HG03280 (cell line): Measurements from ENCODE around the gene BRICD5.

ENCODE experiments used
- ATAC-seq: cut with Tn5 transposase; IDR thresholded peaks from one replicate; pipeline ENCODE4 v1.9.1; 2021; ENCODE audit warnings: mild to moderate bottlenecking, moderate library complexity; ENCODE audit not compliant: unreplicated experiment

The BRICD5 gene

DNA sequence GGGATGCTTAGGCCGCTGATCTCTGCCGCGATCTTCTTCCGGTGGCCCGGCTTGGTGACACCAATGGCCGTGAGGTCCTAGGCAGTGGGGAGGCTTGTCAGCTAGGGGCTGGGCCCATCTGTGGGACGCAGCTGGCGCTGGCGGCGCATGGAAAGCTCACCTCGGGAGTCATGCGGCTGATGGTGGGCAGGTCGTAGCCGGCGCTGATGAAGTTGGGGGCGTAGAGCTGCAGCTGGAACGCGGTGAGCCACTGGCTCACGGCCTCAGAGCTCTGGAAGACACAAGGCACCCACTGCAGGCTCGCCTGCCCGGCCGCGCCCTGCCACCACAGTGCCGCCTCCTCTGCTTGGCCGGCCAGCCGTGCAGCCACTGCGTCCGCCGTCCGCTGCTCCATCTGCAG, 27.0 kb downstream of the BRICD5 start:
- no peak for ATAC-seq

DNA sequence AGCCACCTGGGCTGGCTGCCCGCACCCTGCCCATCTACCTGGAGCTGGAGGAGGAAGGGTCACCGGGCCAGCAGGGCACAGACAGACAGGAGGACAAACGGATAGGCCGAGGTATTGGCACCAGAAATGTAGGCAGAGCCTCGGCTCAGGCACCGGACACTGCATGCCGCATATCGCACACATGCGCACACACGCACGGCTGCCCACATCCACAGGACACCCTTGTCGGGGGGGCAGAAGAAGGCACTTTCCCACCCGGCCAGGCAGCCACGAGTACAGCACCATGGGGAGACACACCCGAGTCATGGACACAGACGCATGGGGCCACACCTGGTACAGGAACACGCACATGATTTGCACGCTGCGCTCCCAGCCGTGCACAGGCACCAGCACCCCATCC, 28.7 kb downstream of the BRICD5 start:
- ATAC-seq: no peak

DNA sequence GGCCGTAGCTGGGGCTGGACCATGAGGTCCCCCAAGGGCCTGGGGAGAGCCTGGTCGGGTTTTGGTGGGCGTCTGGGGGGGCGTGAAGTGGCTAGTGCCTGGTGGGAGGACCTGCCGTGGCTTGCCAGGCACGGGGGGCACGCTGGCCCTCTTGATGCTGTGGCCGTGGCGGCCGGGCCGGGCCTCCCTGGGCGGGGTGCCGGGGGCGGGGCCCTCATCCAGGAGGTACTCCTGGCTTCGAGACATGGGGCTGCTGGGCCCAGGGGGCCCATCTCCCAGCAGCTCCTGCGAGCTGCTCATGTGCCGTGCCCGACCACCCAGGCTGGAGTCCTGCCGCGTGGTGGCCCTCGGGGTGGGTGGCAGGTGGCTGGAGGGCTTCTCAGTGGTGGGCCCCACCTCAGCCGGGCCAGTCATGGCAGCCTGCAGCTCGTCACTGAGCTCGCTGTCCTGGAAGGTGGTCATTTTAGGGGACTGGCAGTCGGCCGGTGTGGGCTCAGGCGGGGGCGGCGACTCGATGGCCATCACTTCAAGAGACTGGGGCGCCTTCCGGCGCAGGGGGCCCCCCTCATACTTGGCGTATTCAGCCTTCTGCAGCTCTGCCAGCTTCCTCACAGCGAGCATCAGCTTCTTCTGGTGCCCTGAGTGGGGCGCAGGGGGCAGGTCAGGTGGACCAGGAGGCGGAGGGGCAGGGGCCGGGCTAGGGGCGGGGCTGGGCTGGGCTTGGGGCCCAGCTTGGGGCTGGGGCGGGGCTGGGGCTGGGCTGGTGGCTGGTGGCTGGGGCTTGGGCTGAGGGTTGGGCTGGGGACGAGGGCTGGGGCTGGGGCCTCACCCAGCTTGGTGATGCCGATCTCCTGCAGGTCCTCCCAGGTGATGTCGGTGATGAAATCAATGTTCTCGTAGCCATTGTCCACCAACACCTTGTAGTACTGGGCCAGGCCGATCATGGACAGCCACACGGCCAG, 29.4 kb downstream of the BRICD5 start:
- ATAC-seq: no peak

DNA sequence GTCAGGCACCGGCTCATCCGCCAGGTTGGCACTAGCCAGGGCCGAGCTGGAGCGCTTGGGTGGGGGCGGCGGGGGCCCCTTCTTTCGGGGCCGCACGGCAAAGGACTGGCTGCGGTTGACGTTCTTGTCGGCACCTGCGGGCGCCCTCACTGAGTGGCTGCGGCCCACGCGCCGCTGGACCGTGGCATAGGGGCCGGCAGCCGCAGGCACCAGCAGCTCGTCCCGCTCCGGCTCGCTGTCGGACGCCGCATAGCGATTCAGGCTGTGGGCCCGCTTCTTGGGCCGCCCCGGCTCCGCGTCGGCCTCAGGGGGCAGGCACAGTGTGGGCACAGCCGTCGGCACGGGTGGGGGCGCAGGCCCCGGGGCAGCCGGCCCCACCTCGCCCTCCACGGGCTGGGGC, 30.2 kb downstream of the BRICD5 start:
- no peak for ATAC-seq

DNA sequence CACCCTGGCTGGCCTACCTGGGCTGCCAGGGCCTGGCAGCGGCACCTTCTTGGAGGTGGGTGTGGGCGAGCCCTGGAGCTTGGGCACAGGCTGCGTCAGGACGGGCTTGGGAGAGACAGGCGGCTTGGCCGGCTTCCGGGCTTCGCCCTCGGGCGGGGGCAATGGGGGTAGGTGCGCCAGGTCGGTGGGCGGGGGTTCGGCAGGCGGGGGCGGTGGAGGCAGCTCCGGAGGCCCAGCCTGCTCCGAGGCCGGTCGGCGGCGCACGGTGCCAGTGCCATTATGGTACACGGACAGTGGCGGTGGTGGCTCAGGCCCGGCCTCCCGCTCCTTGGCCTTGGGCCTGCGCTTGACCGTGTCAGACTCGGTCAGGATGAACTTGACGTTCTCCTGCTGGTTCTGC, 31.1 kb downstream of the BRICD5 start:
- no peak for ATAC-seq

DNA sequence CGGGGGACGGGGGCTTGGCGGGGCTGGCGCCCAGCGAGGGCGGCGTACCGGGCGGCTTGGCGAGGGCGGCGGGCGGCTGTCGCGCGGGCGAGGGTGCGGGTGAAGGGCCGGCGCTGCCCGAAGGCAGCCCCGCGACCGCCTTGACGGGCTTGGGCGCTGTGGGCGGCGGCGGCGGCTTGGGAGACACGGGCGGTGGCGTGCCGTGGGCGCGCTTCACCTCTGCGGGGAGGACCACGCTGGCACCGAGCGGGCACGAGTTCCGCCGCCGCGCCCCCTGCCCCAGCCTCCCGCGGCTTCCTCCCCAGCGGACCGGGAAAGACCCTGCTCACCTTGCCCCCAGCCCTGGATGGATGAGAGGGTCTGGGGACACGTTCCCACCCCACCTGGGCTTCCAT, 31.6 kb downstream of the BRICD5 start:
- ATAC-seq: no peak

DNA sequence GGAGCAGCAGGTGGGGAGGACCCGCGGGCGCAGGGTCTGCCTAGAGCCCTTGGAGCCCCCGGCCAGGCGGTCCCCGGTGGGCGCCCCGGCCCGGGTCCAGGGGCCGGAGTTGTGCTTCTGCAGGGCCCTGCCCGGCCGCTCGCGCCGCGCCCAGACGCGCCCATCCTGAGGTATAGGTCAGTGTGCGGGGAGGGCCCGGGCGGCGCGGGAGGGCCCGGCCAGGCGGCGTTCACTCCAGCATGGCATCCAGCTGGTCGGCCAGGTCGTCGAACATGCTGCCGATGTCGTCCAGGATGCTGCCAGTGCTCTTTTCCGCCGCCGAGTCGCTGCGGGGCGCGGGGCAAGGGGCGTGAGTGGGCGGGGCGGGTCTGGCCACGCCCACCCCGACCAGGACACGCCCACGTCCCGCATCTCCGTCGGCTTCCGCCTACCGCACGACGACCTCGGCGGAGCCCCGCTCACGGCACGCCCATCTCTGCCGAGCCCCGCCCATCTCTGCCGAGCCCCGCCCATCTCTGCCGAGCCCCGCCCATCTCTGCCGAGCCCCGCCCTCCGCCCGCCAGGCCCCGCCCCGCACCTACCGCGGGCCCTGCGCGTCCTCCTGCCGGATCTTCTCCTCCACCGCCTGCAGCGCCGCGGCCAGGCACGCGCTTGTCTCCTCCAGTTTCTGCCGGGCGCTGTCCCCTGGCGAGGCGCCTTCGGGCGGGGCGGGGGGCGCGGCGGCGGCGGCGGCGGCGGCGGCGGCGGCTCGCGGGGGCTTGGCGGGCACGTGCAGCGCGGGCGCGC, 32.1 kb downstream of the BRICD5 start:
- no peak for ATAC-seq

DNA sequence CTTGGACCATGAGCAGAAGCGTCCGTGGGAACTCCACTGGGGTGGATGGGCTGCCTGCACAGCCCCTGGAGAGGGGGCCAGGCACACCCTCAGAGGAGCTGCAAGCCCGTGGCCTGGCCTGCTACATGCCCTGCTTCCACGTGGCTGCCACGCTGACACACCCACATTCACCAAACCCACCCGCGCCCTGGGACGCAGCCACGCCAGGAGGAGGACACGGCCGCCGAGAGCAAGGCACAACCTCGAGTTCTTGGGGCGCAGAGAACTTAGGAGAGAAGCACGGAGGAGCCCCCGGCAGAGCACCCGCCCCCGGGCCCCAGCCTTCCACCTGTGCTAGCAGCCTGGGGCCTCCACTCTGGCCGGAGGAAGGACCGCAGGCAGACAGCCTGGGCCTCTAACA, 33.1 kb downstream of the BRICD5 start:
- no peak for ATAC-seq

DNA sequence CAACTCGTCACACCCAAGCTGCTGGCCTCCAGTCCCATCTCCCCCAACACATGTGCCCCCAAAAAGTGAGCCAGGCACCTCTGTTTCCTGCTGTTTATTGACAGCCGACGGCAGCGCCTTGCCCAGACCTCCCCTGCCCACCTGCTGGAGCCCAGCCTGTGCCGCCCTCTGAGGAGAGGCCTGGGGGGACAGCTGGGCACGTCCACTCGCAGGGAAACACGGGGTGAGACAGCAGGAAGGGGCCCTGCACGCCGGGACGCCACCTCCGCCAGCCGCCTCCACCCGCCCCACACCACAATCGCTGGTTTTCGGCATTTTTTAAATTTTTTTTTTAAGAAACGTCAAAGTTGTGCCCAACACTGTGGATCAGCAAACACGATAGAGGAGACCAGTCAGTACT, 33.6 kb downstream of the BRICD5 start:
- no peak for ATAC-seq

DNA sequence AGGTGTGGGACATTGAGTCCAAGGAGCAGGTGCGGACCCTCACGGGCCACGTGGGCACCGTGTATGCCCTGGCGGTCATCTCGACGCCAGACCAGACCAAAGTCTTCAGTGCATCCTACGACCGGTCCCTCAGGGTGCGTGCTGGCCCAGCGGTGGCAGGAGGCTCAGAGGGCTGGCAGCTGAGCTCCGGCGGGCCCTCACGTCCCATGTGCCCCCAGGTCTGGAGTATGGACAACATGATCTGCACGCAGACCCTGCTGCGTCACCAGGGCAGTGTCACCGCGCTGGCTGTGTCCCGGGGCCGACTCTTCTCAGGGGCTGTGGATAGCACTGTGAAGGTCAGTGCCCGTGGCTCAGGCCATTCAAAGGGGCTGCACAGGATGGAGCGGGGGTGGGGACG, 34.6 kb downstream of the BRICD5 start:
- ATAC-seq: no peak

DNA sequence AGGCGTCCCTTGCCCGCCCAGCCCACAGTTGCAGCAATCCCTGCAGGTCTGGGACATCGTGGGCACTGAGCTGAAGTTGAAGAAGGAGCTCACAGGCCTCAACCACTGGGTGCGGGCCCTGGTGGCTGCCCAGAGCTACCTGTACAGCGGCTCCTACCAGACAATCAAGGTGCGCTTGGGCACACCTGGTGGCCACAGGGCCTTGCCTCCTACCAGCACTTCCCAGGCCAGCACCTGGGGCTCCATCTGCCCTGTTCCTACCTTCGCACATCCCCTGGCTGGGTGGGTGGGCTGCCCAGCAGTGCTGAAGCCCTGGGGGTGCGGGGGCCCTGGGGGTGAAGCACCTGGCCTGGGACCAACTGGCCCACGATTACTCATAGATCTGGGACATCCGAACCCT, 35.2 kb downstream of the BRICD5 start:
- no peak for ATAC-seq

DNA sequence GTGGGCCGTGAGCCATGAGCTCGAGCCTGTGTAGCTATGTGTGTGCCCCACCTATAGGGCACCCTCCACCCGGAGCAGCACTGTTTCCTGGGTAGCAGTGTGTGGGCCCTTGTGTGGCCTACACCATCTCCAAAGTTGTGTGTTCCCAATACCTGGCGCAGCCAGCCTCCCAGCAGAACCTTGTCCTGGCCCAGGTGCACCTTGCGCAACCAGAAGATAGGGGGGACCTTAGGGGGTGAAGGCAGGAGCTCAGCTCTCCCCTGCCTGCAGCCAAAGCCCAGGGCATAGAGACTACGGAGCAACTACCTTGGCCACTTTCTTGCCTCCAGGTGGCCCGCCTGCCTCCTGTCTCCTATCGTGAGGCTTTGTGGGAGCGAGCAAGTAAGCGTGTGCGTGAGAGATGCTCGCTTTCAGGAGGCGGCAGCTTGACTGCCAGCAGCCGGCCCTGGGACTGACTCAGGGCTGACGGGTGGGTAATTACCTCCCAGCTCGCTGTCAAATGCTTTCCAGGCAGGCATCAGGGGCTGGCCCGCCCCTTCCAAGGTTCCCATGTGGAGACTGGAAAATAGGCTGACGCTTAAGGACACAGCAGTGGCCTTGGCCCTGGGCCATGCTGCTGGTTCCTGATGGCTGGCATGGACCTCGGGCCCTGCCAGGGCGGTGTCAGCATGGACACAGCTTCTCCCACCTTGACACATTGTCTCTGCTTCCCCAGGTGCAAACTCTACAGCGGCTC, 36.1 kb downstream of the BRICD5 start:
- no peak for ATAC-seq

DNA sequence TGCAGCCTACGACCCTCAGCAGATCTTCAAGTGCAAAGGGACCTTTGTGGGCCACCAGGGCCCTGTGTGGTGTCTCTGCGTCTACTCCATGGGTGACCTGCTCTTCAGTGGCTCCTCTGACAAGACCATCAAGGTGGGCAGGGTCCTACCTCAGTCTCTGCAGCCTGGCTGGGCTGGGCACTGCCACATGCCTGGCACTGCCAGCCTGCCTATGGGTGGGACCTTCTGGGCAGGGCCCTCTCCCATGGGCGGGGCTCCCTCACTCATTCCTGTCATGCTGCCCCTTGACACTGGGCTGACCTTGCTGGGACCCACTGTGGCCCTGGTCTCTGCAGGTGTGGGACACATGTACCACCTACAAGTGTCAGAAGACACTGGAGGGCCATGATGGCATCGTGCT, 36.7 kb downstream of the BRICD5 start:
- no peak for ATAC-seq

DNA sequence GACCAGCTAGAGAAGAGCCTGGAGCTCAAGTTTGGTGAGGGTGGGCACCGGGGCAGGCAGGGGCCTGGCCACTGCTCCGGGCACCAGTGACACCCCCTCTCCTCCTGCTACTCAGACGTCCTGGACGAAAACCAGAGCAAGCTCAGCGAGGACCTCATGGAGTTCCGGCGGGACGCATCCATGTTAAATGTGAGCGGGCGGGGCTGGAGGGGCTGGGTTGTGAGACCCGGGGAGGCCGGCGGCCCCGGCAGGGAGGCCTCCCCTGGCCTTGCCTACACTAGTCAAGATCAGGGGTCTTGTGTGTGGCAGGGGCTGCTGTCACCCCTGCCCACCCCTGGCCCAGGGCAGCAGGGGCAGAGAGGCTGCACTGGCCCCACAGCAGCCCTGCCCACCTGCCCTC, 37.3 kb downstream of the BRICD5 start:
- ATAC-seq: no peak

DNA sequence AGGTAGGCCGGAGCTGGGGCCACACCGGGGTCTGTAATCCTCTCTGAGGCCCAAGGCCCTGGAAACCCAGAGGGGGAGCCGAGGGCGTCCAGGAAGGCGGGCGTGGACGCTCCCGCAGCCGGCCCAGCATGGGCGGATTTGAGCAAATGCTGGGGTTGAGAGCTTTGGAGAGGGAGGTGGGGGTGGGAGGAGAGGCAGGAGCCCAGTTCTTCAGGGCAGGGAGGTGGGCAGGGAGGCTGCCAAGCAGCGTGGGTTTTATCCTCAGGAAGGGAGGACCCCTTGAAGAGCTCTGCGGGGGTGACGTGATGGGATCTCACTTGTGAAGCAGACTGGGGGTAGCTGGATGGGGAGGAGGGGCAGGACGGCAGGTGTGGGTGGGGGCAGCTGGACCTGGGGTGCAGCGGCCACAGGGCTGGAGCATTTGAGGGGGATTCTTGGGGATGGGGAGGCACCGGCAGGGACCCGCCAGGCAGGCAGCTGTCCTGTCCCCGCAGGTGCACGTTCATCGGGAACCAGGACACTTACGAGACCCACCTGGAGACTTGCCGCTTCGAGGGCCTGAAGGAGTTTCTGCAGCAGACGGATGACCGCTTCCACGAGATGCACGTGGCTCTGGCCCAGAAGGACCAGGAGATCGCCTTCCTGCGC, 37.9 kb downstream of the BRICD5 start:
- no peak for ATAC-seq

DNA sequence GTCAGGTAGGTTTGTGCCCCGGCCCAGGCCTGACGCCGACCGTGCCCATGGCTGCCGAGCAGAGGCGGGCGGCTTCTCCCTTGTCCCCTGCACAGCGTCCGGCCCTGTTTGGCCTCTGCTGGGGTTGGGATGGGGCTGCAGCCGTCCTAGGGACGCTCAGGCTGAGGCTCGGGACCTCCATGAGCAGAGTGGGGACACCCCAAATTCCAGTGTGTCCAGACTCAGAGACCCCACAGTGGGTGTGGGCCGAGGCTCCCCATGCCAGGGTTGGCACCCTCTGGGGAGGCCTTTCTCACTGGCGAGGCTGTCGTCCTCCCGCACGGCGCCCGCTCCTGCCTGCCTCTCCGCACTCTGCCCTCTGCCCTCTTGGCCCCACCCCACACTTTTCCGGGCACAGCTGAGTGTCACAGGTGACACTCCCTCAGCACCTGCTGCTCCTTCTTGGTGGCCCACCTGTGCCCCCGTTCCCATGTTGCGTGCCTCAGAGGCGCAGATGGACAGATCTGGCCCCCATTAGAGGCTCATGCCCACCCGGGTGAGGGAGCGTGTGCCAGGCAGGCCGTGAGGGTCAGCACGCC, 39.0 kb downstream of the BRICD5 start:
- ATAC-seq: no peak

DNA sequence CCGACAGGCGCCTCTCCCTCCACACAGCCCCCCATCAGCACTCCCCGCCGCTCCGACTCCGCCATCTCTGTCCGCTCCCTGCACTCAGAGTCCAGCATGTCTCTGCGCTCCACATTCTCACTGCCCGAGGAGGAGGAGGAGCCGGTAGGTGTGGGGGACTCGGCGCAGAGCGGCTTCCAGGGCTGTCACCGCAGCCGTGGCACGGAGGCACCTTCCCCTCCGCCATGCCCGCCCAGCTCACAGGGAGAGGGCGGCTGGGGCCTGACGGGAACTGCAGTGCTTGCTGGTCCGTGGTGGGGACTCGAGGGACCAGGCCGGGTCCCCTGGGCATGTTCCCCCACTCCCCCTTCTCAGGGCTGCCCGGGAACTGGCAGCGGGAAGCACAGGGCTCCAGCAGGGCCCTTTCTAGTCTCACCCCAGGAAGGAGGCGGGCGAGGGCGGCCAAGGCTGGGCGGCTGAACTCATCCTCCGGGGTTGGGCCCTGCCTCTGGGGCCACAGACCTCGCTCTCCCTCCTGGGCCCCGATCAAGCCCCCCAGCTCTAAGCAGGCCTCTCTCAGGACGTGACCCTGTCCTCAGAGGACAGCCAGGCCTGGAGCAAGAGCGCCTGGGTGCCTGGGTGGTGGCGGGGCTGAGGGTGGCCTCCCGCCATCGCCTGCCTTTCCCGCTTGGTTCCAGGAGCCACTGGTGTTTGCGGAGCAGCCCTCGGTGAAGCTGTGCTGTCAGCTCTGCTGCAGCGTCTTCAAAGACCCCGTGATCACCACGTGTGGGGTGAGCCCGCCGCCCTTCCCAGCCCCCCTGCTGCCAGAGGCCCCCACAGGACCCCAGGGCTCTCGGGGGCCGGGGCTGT, 39.9 kb downstream of the BRICD5 start:
- ATAC-seq: no peak

DNA sequence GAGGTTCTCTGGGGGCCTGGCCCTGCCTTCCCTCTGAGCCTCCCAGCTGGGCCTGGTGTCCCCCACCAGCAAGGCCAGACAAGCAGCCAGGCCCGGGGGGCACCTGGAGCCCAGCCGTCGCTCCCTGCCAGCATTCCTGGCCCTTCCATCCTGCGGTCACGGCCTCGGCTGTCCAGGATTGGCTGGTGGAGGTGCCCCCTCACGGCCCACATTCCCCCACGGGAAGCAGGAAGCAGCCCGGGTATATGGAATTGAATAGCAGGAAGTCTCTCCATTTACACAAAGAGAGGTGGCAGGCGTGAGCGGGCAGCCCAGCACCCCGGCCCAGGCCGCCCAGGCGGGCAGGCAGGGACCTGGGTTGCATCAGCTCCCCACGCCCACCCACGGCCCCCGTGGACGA, 40.6 kb downstream of the BRICD5 start:
- ATAC-seq: no peak

DNA sequence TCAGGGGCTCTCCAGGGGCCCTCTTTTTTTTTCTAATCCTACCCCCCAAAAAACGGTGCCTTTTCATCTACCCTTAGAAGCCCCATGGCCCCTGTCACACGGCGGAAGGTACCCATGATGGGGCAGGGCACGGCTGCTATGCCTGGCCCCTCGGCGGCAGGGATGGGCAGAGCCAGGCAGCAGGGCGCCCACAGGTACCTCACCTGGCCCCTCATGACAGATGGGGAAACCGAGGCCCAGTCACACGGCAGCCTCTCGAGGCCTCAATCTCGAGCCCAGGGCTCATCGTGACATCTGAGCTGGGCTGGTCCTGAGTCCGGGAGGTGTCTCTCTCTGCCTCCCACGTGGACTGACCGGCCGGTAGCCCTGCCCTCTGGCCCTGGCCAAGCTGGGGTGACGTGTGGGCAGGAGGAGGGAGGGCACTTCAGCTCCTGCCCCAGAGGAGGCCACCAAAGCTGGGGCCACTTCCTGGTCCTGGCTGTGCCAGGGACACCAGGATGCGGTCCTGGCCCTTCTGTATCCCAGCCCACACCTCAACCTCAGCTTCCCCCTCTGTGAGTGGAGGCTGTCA, 43.5 kb downstream of the BRICD5 start:
- ATAC-seq: no peak
